Erythroblast (primary cell): ENCODE measurements around the gene ASB14.

ENCODE experiments used
- GATA1 ChIP-seq: IDR thresholded peaks from 2 replicates; pipeline ENCODE4 v1.6.1; 2011; ENCODE audit warnings: low read depth, mild to moderate bottlenecking, control low read depth, low read length, moderate library complexity
- POLR2A ChIP-seq: IDR thresholded peaks from 2 replicates; pipeline ENCODE4 v1.6.1; 2011; ENCODE audit warnings: mild to moderate bottlenecking, low read length

- no peak for TF ChIP-seq GATA1
- TF ChIP-seq POLR2A, result no peak
These were observed 67.6 kb downstream of the ASB14 start for GRCh38 chr3:57224856-57225255.
